ENCODE results near the gene PRR11.

GRCh38 chr17:59219992-59220327, 64.4 kb downstream of the PRR11 start:
- TF ChIP-seq, protein P1, sequence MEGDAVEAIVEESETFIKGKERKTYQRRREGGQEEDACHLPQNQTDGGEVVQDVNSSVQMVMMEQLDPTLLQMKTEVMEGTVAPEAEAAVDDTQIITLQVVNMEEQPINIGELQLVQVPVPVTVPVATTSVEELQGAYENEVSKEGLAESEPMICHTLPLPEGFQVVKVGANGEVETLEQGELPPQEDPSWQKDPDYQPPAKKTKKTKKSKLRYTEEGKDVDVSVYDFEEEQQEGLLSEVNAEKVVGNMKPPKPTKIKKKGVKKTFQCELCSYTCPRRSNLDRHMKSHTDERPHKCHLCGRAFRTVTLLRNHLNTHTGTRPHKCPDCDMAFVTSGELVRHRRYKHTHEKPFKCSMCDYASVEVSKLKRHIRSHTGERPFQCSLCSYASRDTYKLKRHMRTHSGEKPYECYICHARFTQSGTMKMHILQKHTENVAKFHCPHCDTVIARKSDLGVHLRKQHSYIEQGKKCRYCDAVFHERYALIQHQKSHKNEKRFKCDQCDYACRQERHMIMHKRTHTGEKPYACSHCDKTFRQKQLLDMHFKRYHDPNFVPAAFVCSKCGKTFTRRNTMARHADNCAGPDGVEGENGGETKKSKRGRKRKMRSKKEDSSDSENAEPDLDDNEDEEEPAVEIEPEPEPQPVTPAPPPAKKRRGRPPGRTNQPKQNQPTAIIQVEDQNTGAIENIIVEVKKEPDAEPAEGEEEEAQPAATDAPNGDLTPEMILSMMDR (IDR thresholded peaks at IDR 0.05) = no peak
- TF ChIP-seq POLR2AphosphoS5 (IDR thresholded peaks at IDR 0.05; ENCODE audit: low read depth, low read length) (no peak), REST (IDR thresholded peaks at IDR 0.05; ENCODE audit: insufficient read depth in 1 of 2, low read depth in 2 of 2, low read length in 1 of 2) (no peak), SIN3A (IDR thresholded peaks at IDR 0.05; ENCODE audit: borderline replicate concordance, insufficient read depth, low read depth, low read length) (no peak)
